Osteoblast (primary cell): ENCODE results near the gene ADAD1. TPM values are rescaled to one million over a fixed set of nuclear protein-coding genes. Genes with fewer than 3 reads are reported as not detected.
A peak's percentile ranks its signal among the peaks of the same experiment; 100 is the strongest.

Experiments
- DNase-seq: peaks from one replicate; pipeline ENCODE4 v3.0.0; 2011; ENCODE audit warnings: low spot score, mixed read lengths; ENCODE audit not compliant: insufficient read length; ENCODE audit errors: missing footprints
- H2AFZ ChIP-seq: 2 replicates; pipeline ENCODE4 v1.6.0; 2011; ENCODE audit warnings: mild to moderate bottlenecking, low read length
- H3K27ac ChIP-seq: 2 replicates; pipeline ENCODE4 v1.5.1; 2011; ENCODE audit warnings: mild to moderate bottlenecking, low read depth, low read length, moderate library complexity
- H3K27me3 ChIP-seq: 2 replicates; pipeline ENCODE4 v1.6.0; 2012; ENCODE audit warnings: mild to moderate bottlenecking, control low read depth, inconsistent platforms, low read length, moderate library complexity; ENCODE audit not compliant: insufficient read depth
- H3K36me3 ChIP-seq: 2 replicates; pipeline ENCODE4 v1.5.1; 2011; ENCODE audit warnings: mild to moderate bottlenecking, low read length, control low read depth, moderate library complexity; ENCODE audit not compliant: insufficient read depth
- H3K4me1 ChIP-seq: 2 replicates; pipeline ENCODE4 v1.5.1; 2011; ENCODE audit warnings: mild to moderate bottlenecking, low read length, control low read depth, moderate library complexity; ENCODE audit not compliant: insufficient read depth
- H3K4me2 ChIP-seq: 2 replicates; pipeline ENCODE4 v1.6.0; 2011; ENCODE audit warnings: mild to moderate bottlenecking, low read length; ENCODE audit not compliant: insufficient read depth
- H3K4me3 ChIP-seq: fragments of 200-600 bp; sonication (generic); 3 replicates; pipeline ENCODE4 v1.5.1; 2012; ENCODE audit warnings: mild to moderate bottlenecking, low read length, inconsistent platforms; ENCODE audit not compliant: insufficient read depth
- H3K79me2 ChIP-seq: 2 replicates; pipeline ENCODE4 v1.6.0; 2012; ENCODE audit warnings: mild to moderate bottlenecking, low read length, control low read depth, inconsistent platforms; ENCODE audit not compliant: insufficient read depth
- H3K9me3 ChIP-seq: 2 replicates; pipeline ENCODE4 v1.5.1; 2011; ENCODE audit warnings: low read depth, low read length, control low read depth
- H4K20me1 ChIP-seq: 2 replicates; pipeline ENCODE4 v1.6.0; 2012; ENCODE audit warnings: mild to moderate bottlenecking, low read length, control low read depth; ENCODE audit not compliant: insufficient read depth
- CTCF ChIP-seq: IDR thresholded peaks from 2 replicates; pipeline ENCODE4 v1.5.1; 2011; ENCODE audit warnings: mild to moderate bottlenecking, low read depth, low read length, moderate library complexity; ENCODE audit errors: extremely low read depth
- total RNA-seq: library from RNA; depleted of rRNA; stranded (reverse); fragments of >200 nt; gene quantifications from 2 replicates; pipeline ENCODE4 v1.2.3, GENCODE V29; 2012

Gene ADAD1
- total RNA-seq, 1 donor, result not detected

- Histone ChIP-seq H3K9me3 (no peaks in the 10 kb centered on the region), H3K4me3 (no peak within 1 kb of the TSS), H3K27me3 (no peaks in the 10 kb centered on the region), H3K4me1 (peaks cover 5% of the 10 kb centered on the region), H3K4me2 (no peak within 1 kb of the TSS), H3K36me3 (no peaks in the 10 kb centered on the region), H4K20me1 (no peaks in the 10 kb centered on the region), H3K79me2 (no peaks in the 10 kb centered on the region), H2AFZ (no peak within 1 kb of the TSS), H3K27ac (no peak within 1 kb of the TSS)
- DNase-seq, result no peak
- TF ChIP-seq CTCF, result no peak
These were observed 77.7 kb downstream of the ADAD1 start, which contains the start of gene IL2 for GRCh38 chr4:122456231-122457116. TSS of gene IL2 (minus strand) at chr4:122456725. CDS start at chr4:122456440, 285 bp downstream.

GRCh38 chr4:122458625-122459024 is 79.8 kb downstream of the ADAD1 start:
- no peaks in the 10 kb centered on the region for H3K9me3 ChIP-seq
- H2AFZ ChIP-seq, result peak overlapping the region; percentile 81
- H3K79me2 ChIP-seq, result no peaks in the 10 kb centered on the region
- H4K20me1 ChIP-seq, result no peaks in the 10 kb centered on the region
- no peaks in the 10 kb centered on the region for H3K36me3 ChIP-seq
- TF ChIP-seq CTCF, result no peak
- peak overlapping the region; percentile 76 for H3K4me2 ChIP-seq
- H3K27me3 ChIP-seq, result no peaks in the 10 kb centered on the region
- H3K4me1 ChIP-seq, result peaks cover 5% of the 10 kb centered on the region
- peak overlapping the region; percentile 61 for H3K4me3 ChIP-seq
- no peak for DNase-seq
- H3K27ac ChIP-seq, result no peak overlapping the region

GRCh38 chr4:122469457-122469856 is 90.6 kb downstream of the ADAD1 start:
- no peak for TF ChIP-seq CTCF
- Histone ChIP-seq H3K4me3 (no peak overlapping the region), H4K20me1 (no peaks in the 10 kb centered on the region), H3K9me3 (no peaks in the 10 kb centered on the region), H3K4me1 (no peaks in the 10 kb centered on the region), H3K79me2 (no peaks in the 10 kb centered on the region), H3K27ac (no peak overlapping the region), H3K36me3 (no peaks in the 10 kb centered on the region), H3K4me2 (no peak overlapping the region), H3K27me3 (no peaks in the 10 kb centered on the region), H2AFZ (no peak overlapping the region)
- no peak for DNase-seq

- no peak overlapping the region for H3K4me2 ChIP-seq
- no peaks in the 10 kb centered on the region for H3K9me3 ChIP-seq
- H4K20me1 ChIP-seq, result no peaks in the 10 kb centered on the region
- no peaks in the 10 kb centered on the region for H3K79me2 ChIP-seq
- no peaks in the 10 kb centered on the region for H3K27me3 ChIP-seq
- TF ChIP-seq CTCF, result no peak
- no peak overlapping the region for H3K4me3 ChIP-seq
- no peak for DNase-seq
- H3K4me1 ChIP-seq, result no peaks in the 10 kb centered on the region
- H3K36me3 ChIP-seq, result no peaks in the 10 kb centered on the region
- no peak overlapping the region for H2AFZ ChIP-seq
- no peak overlapping the region for H3K27ac ChIP-seq
These were observed 96.4 kb downstream of the ADAD1 start for GRCh38 chr4:122475233-122475632.
